ENCODE measurements around the gene SIGLEC14.

GRCh38 chr19:51680474-51680873 is 33.8 kb upstream of the SIGLEC14 start:
- TF ChIP-seq EZH2 (IDR thresholded peaks at IDR 0.05; ENCODE audit: low read length, missing control alignments) (no peak), CTCF (conservative IDR thresholded peaks at IDR 0.05 in 1 of 2, IDR thresholded peaks at IDR 0.05 in 1 of 2; ENCODE audit: low read depth in 1 of 2, low read length in 2 of 2) (no peak)
